IPS-NIHi11 (cell line): ENCODE results near the gene SARS2.
"Not testable (repeated sequence)": the region's sequence is repeated elsewhere in the genome, so short reads cannot be mapped to it uniquely, and the experiment has no call there.

ENCODE experiments used
- DNase-seq: peaks from one replicate; pipeline ENCODE4 v3.0.0; 2012; ENCODE audit warnings: mixed read lengths, low spot score

Gene SARS2, protein sequence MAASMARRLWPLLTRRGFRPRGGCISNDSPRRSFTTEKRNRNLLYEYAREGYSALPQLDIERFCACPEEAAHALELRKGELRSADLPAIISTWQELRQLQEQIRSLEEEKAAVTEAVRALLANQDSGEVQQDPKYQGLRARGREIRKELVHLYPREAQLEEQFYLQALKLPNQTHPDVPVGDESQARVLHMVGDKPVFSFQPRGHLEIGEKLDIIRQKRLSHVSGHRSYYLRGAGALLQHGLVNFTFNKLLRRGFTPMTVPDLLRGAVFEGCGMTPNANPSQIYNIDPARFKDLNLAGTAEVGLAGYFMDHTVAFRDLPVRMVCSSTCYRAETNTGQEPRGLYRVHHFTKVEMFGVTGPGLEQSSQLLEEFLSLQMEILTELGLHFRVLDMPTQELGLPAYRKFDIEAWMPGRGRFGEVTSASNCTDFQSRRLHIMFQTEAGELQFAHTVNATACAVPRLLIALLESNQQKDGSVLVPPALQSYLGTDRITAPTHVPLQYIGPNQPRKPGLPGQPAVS

DNA sequence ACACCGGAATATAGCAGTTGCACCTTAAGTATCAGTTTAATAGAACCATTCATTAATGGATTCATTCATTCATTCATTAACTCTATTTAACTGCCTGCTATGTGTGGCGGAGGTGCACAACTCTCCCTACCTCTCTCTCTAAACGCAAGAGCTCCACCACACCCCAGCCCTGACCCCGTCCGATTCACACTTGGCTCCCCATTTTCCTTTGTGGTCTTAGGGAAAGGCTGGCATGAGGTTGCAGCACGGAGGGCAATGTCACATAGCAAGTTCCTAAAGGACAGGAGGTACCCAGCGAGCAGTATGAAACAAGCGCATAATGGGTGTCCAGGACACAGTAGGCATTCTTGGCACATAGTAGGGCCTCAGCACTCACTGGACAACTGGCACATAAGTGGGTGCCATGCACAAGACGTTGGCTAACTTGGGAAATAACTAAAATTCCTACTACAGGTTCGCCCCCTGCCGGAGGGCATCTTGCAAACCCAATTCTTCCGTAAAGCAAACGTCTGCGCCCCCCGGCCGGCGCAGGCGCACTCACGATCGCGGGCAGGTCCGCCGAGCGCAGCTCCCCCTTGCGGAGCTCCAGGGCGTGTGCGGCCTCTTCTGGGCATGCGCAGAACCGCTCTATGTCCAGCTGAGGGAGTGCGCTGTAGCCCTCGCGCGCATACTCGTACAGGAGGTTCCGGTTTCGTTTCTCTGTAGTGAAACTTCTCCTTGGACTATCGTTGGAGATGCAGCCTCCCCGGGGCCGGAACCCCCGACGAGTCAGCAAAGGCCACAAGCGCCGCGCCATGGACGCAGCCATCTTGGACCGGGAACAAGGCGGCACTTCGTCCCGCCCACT lies at the start of gene SARS2:
SARS2 (minus strand) TSS at position 835 of the 847 bp plus-strand sequence; CDS start at position 808, 27 bp downstream.
- DNase-seq: peak; percentile 95

DNA sequence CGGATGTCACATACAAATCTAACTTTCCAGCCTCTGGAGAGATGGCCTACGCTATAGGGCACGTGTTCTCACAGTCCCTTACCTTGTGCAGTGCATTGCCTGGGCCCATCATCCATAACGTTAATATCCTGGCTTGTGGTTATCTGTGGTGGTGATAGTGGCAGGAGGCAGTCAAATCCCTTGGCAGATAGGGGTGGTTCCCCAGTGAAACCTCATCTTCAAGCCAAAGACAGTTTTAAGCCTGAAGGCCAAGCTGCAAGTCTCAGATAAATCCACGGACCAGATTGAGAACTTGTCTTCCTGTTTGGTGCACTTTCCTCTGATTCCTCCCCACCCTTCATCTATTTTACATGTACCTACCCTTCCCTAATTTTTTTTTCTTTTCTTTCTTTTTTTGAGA lies 49.2 kb upstream of the SARS2 start:
- no peak for DNase-seq

DNA sequence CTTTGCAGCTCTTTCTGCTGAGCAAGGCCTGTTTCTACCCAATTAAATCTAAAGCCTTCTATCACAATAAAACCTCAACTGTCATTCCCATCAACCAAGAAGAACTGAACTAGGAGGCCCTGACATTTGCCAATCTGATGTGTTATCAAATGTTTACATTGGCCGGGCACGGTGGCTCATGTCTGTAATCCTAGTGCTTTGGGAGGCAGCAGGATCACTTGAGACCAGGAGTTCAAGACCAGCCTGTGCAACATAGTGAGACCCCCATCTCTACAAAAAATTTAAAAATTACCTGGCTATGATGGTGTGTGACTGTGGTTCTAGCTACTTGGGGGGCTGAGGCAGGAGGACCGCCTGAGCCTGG lies 47.7 kb upstream of the SARS2 start:
- no peak for DNase-seq

DNA sequence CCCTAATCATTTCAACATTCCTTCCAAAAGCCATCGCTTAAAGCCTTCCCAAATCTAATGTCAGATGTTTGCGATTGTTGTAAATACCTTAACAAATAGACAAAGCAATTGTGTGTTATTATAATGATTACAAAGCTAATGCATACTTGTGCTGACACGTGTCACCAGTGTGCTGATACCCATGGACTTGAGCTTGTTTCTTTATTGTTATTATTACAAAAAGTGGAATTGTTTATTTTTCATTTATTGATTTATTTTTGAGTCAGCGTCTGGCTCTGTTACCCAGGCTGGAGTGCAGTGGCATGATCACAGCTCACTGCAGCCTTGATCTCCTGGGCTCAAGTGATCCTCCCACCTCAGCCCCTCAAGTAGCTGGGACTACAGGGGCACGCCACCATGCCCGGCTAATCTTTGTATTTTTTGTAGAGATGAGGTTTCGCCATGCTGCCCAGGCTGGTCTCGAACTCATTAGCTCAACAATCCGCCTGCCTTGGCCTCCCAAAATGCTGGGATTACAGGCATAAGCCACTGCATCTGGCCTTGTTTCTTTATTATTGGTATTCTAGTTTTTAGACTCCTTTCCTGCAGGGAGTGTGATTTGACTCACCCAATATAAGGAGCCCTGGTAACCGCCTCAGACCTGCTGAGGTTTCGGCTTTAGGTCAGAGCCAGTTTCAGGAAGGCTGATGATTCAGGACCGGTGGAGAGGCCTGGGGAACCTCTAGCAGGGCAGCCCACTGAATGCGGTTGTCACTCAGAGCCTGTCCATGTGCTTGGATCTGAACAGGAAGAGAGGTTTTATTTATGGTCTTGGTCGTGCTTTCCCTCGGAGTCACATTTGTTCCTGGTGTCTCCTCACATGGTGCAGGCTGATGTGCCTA lies 47.1 kb upstream of the SARS2 start:
- no peak for DNase-seq

DNA sequence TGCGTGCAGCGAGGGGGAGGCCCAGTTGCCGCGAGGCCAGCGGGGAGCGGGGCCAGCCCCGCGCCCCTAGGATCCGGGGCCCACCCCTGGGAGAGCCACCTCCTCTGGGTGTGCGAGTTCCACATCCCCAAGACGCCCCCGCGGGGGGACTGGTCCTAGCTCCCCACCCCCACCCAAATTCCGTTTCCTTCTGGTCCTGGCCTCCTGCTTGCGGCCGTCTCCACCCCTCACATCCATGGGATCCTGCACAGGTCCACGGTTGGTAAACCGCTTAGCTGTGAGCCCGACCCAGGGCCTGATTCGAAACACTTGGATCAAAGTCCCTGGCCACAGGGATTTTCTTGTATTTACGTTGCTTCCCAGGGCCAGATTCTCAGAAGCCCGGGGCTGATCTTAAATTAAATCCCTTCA lies 45.3 kb upstream of the SARS2 start:
- DNase-seq: peak; percentile 38

DNA sequence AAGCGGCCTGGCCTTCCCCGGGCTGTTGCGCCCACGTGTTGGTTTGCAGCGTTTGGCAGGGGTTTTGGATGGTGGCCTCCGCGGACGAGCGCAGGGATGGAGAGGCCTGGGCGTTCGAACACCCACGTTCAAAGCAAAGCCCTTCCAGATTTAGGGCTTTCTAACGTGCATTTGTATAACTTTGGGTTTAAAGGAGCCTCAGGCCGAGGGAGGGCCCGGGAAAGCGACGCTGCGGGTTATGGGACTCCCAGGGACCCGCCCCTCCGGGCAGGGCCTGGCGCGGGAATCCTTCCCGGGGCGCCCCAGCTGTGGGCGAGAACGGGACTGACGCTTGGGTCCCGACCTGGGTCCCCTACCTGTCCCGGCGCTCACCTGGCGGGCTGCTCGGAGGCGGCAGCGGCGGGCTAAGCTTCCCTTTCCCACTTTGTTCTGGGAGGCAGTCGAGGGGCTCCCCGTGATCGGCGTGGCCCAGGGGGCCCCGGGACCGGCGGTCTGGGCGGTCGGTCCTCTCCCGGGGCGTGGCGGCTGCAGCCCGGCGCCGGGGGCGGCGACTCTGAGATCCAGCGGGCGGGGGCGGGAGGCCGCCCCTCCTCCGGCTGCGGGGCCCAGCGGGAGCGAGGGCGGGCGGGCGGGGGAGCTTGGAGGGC lies 44.8 kb upstream of the SARS2 start, which contains the start of gene FBXO17:
FBXO17 (minus strand) TSS at position 529 of the 647 bp plus-strand sequence. CDS start 25,423 bp downstream, outside the sequence.
- peak; percentile 80 for DNase-seq

DNA sequence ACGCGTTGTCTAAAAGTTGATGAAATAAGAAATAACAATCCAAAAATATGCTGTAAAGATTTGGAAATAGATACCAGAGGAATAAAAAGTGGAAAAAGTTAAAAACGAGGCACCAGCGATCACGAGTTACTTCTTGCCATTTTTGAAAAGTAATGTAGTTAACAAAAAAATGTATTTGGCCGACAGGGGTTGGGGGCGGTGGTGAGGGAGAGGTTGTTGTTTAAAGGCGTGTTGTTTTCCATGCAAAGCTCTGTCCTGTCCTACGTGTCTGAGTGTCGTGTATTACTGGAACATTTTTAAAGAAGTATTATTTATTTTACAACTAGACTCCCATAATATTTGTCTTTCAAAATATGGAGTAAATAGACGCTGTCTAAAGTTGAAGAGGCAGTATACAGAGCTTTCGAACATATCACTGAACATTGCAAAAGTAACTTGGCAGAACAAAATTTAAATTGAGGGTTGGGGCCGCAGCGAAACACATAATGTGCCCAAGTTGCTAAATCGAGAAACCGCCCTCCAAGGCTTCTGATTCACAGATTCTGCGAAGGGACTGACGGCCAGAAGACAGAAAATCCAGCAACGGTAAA lies 44.2 kb upstream of the SARS2 start:
- no peak for DNase-seq

DNA sequence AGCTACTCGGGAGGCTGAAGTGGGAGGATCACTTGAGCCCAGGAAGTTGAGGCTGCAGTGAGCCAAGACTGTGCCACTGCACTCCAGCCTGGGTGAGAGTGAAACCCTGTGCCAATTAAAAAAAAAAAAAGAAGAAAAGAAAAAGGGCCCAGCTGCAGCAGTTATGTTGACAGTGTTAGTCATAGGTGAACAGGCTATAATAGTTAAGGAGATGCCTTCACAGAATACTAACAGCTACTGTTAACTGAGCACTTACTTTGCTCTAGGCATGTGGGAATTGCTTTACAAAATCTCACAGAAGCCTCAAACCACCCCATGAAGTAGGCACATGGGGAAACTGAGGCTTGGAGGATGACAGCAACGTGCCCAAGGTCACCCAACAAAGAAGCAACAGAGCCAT lies 41.1 kb upstream of the SARS2 start:
- DNase-seq: no peak

DNA sequence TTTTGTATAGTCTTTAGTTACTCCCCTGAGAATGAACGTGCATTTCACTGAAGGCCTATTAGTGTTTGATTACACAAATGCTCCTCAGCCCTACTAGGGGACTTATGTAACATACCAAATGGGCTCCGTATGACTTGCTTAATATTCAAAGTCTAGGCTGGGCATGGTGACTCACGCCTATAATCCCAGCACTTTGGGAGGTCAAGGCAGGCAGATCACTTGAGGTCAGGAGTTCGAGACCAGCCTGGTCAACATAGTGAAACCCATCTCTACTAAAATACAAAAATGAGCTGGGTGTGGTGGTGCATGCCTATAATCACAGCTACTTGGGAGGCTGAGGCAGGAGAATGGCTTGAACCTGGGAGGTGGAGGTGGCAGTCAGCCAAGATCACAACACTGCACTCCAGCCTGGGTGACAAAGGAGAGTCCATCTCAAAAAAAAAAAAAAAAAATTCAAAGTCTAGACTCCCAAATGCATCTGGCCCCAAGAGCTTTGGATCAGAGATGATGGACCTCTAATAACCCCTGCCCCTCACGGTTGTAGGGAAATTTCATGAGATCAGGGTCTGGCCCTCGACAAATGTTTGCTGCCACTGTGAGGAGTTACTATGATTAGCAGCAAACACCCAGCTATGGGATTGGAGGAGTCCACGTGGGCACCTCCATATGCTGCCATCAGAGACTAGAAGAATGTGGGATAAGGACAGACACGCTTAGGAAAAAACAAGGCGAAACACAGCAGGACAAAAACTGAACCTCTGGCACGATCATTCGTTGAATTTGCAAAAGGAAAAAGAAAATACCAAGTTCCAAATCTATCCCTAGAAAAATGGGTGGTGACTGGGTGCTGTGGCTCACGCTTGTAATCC lies 40.3 kb upstream of the SARS2 start:
- DNase-seq: no peak

DNA sequence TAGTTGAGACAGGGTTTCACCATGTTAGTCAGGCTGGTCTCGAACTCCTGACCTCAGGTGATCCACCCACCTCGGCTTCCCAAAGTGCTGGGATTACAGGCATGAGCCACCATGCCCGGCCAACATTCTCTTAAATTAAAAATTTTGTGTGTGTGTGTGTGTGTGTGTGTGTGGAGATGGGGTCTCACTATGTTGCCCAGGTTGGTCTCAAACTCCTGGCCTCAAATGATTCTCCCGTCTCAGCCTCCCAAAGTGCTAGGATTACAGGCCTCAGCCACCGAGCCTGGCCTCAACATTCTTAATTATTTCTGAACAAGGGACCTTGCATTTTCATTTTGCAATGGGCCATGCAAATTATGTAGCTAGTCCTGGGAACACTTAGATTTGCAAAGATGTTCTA lies 35.6 kb upstream of the SARS2 start:
- not testable (repeated sequence) for DNase-seq

DNA sequence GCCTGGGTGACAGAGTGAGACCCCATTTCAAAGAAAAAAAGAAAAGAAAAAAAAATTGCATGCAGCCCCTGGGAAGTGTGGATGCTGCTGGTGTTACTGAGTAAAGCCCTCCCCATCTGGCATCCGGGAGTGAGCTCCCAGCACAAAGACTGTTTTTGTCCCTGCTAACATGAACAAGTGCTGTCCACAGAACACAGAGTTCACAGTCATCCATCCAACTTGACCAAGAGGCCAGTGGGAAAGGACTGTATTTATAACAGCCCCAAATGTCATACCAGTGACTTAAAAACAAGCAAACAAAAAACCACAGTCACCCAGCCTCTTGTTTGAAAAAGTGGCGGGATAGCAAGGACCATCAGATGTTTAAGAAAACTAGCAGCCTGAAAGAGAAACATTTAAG lies 34.2 kb upstream of the SARS2 start:
- no peak for DNase-seq

DNA sequence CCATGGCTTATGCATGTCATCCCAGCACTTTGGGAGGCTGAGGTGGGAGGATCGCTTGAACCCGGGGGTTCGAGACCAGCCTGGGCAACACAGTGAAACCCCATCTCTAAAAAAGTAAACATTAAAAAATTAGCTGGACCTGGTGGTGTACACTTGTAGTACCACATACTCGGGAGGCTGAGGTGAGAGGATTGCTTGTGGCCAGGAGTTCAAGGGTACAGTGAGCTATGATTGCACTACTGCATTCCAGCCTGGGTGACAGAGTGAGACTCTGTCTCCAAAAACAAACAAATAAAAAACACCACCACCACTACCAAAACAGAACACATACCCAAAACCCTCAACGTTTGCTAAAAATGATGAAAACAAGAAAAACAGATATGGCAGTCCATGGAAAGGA lies 29.1 kb upstream of the SARS2 start:
- no peak for DNase-seq

DNA sequence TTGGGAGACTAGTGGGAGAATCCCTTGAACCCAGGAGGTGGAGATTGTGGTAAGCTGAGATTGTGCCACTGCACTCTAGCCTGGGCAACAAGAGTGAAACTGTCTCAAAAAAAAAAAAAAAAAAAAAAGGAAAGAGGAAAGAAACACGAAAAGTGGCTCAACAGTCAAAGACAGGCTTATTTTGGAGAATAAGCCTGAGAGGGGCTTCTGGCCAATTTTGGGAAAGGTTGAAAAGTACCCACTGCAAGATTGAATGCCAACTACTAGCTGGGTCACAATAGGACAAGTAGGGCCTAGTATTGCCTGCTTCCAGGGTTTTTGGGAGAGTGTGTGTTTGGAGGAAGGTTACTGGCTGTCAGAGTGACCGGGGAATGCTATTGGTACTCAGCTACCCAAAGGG lies 27.7 kb upstream of the SARS2 start:
- no peak for DNase-seq

DNA sequence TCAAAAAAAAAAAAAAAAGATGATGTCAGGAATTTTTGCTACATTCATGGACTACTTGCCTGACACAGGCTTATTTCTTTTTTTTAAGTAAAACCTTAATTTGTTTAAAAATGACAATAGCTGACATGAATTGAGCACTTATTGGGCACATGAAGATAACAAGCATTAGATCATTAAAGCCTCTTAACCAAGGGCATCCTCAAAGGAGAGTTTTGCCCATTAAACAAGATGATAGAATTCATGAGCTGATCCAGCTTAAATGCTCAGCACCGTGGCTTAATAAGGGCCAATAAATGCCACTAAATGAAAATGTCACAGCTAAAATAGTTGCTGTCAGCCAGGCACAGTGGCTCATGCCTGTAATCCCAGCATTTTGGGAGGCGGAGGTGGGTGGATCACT lies 25.7 kb upstream of the SARS2 start:
- DNase-seq: no peak

DNA sequence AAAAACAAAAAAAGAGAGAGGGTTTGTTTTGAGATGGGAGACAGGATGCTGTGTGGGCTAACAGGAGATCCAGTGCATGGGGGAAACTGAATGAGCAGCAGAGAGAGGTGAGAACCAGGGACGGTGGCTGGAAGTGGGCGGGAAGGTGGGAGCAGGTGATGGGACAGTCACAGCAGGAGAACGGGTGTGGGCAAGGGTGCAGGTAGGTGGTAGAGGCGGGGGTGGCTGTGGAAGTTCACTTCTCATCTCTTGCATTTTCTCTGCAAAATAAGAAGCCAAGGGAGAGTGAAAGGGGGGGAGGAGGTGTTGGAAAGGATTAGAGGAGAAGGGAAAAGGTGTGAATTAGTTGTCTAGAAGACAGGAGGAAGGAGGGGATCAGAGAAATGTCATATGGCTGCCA lies 23.1 kb upstream of the SARS2 start:
- no peak for DNase-seq

DNA sequence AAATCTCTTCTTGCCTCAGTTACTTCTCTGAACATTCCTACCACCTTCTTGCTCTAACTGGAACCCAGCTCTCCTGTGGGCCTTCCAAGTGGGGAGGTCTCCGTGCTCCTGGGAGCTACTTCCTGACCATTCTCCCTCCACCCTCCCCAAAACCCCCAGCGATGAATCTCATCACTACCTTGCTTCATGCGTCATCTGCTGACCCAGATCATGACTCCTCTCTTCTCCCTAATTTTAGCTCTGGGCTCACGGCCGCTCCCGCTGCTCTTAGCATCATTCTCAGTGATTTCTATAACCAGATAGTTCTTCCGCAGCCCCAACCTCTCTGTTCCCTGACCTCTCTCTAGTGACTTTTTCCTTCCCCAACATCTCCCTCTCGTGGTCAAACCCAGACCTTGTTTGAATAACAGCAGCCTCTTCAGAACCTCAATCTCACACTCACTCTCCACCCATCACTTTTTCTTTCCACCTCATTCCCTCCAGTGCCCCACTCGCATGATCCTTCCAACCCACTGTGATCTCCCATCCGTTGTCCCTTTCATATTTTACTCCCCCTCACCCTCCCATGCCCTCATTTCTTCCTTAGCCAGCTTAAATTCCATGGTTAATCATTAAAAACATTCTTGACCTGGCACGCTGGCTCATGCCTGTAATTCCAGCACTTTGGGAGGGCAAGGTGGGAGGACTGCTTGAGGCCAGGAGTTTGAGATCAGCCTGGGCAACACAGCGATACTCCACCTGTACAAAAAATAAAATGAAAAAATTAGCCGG lies 22.0 kb upstream of the SARS2 start:
- peak; percentile 53 for DNase-seq

DNA sequence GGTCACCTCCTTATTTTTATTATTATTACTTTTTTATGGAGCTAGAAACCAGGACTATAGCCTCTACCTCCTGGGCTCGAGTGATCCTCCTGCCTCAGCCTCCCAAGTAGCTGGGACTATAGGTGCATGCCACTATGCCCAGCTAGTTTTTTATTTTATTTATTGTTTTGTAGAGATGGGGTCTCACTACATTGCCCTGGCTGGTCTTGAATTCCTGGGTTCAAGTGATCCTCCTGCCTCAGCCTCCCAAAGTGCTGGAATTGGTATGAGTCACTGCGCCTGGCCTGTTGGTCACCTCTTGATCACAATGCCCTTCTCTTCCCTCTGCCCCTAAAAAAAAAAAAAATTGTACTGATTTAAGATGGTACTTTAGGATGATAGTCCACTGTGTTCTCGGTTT lies 20.6 kb upstream of the SARS2 start:
- no peak for DNase-seq

DNA sequence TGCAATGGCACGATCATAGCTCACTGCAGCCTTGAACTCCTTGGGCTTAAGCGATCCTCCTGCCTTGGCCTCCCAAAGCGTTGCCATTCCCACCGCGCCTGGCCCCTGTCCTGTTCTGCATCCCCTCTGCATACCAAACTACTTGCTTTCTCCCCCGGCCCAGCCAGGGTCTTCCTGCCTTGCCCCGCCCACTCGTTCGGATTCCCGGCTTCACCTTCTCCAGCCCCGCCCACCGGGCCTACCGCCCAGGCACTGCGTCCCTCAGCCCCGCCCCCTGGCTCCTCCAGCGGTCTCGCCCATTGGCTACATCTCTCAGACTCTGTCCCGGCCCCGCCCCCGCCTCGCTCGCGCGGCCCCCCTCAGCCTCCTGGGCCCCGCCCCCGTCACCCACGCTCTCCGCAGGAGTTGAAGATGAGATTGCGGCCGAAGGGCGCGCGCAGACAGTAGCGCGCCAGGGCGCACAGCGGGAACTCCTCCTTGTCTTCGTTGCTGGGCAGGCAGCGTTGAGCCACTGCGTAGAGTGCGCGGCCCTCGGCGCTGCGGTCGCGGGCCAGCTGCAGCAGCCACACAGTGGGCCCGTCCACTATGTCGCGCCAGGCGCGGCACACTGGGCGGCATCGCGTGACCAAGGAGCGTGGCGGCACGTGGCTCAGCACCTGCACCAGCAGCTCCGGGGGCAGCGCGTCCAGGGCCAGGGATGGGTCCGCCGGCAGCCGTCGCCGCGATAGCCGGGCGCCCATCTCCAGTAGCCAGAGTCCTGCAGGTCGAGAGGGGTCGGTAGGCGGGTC lies 19.2 kb upstream of the SARS2 start:
- DNase-seq: peak; percentile 98
